ENCODE measurements around the gene HSDL1. TPM values are rescaled to one million over a fixed set of nuclear protein-coding genes. Genes with fewer than 3 reads are reported as not detected.

HSDL1 gene
- total and polyA plus RNA-seq, 2 donors (not counting 1 experiment from before 2014, with no cell fraction given), result 12.4 to 30.8 TPM

DNA sequence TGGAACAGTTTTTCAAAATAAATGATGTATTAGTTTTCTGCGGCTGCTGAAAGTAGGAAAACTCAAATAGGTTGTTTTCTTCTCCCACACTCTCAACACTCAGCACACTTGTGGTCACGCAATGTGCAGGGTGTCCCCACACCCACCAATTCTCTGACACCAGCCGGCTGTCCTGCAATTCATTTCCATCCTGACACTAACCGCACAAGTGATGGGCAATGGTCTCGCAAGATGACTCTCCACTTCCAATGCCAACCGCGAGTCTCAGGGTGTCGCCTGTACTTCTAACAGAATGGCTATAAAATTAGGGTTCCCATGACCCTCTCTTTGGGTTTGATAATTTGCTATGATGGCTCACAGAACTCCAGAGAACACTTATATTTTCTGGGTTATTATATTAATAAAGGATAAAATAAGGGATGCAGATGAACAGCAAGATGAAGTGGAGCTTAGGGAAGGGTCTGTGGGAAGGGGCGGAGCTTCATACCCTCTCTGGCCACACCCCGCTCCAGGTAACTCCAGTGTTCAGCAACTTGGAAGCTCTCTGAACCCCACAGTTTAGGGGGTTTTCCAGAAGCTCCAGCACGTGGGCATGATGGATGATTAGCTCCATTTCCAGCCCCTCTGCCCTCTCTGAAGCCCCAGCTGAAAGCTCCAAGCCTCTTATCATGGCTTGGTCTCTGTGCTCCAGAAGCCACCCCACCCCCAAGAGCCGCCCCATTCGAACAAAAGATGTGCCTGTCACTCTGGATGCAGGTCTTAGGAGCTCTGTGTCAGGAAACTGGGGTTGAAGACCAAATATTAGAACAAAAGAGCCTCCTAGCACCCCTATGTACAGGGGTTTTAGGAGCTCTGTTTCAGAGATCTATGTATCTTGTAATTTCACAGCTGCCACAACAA lies 22.1 kb upstream of the HSDL1 start:
- intact Hi-C loops (cut with micrococcal nuclease), result no loop called here
- H4K20me1 ChIP-seq (ENCODE audit: control insufficient read depth, insufficient read depth, low read length, poor library complexity, severe bottlenecking), result no peaks in the 10 kb centered on the region
- WGBS (ENCODE audit: insufficient coverage), result 76% methylated on average over 5 of the region's 13 CpGs
- H2AFZ ChIP-seq (ENCODE audit: insufficient read depth, low read depth, low read length, poor library complexity, severe bottlenecking), result no peak overlapping the region
- no peaks in the 10 kb centered on the region for H3K4me1 Mint-ChIP-seq
- H3K4me3 ChIP-seq (ENCODE audit: control extremely low read depth in 1 of 5, extremely low read depth in 1 of 5, insufficient read depth in 1 of 5, low read depth in 2 of 5, low read length in 4 of 5), result no peak overlapping the region
- H3K4me1 ChIP-seq (ENCODE audit: control insufficient read depth in 2 of 2, insufficient read depth in 2 of 2, low read length in 2 of 2), result no peaks in the 10 kb centered on the region
- H3K27ac Mint-ChIP-seq, result no peak overlapping the region
- TF ChIP-seq, protein P1, sequence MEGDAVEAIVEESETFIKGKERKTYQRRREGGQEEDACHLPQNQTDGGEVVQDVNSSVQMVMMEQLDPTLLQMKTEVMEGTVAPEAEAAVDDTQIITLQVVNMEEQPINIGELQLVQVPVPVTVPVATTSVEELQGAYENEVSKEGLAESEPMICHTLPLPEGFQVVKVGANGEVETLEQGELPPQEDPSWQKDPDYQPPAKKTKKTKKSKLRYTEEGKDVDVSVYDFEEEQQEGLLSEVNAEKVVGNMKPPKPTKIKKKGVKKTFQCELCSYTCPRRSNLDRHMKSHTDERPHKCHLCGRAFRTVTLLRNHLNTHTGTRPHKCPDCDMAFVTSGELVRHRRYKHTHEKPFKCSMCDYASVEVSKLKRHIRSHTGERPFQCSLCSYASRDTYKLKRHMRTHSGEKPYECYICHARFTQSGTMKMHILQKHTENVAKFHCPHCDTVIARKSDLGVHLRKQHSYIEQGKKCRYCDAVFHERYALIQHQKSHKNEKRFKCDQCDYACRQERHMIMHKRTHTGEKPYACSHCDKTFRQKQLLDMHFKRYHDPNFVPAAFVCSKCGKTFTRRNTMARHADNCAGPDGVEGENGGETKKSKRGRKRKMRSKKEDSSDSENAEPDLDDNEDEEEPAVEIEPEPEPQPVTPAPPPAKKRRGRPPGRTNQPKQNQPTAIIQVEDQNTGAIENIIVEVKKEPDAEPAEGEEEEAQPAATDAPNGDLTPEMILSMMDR (IDR thresholded peaks at IDR 0.05), result no peak
- TF ChIP-seq EZH2 (IDR thresholded peaks at IDR 0.05; ENCODE audit: borderline replicate concordance, insufficient read depth, low read depth, low read length, poor library complexity, severe bottlenecking), result no peak
- ATAC-seq (ENCODE audit: low read depth) (no peak), DNase-seq (no peak)
- H3K9me3 Mint-ChIP-seq (ENCODE audit: insufficient read depth), result no peaks in the 10 kb centered on the region
- H3K27ac ChIP-seq (ENCODE audit: low read length in 2 of 2), result no peak overlapping the region
- no peaks in the 10 kb centered on the region for H3K36me3 ChIP-seq (replicated peaks in 1 of 2; ENCODE audit: control extremely low read depth in 1 of 2, control insufficient read depth in 1 of 2, extremely low read depth in 1 of 2, insufficient read depth in 2 of 2, low read length in 1 of 2)
- no peaks in the 10 kb centered on the region for H3K79me2 ChIP-seq (ENCODE audit: control insufficient read depth, insufficient read depth, low read length)
- no peak overlapping the region for H3K4me2 ChIP-seq (replicated peaks; ENCODE audit: low read depth, low read length, poor library complexity, severe bottlenecking)
- H3K4me3 Mint-ChIP-seq, result no peak overlapping the region
- ChIA-PET POLR2A (no interaction called here), CTCF (interaction anchor here (0.8 to 2.7 kb wide), 2 partner anchors 8 to 101 kb away, joined by 3 to 11 read pairs; no protein-coding TSS in a partner anchor)
- no peak overlapping the region for H3K9ac ChIP-seq (ENCODE audit: low read length)
- H3K9me3 ChIP-seq (ENCODE audit: control extremely low read depth in 1 of 3, control insufficient read depth in 2 of 3, insufficient read depth in 1 of 3, low read length in 2 of 3), result no peaks in the 10 kb centered on the region
- peaks cover 0 to 9% (median 0%) of the 10 kb centered on the region in 4 experiments for H3K27me3 ChIP-seq (replicated peaks in 1 of 4; ENCODE audit: control extremely low read depth in 1 of 4, control insufficient read depth in 3 of 4, insufficient read depth in 4 of 4, low read length in 3 of 4)
- H3K27me3 Mint-ChIP-seq, result peaks cover 32% of the 10 kb centered on the region

DNA sequence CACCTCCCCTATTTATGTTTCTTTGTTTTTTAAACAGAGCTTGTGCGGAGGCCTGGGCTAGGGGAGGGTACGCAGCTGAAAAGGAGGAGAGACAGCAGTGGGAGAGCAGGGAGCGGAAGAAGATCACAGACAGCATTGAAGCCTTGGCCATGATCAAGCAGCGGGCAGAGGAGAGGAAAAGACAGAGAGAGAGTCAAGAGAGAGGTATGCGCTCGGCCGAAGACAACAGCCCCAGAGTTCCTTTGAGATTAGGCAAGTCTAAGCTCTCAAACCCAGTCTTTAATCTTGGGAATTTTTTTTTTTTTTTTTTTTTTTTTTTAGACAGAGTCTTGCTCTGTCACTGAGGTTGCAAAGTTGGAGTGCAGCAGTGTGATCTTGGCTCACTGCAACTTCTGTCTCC lies 20.8 kb upstream of the HSDL1 start:
- CTCF ChIA-PET, result interaction anchor here (2.7 kb wide), 1 partner anchor 9 kb away, joined by 11 read pairs; no protein-coding TSS in a partner anchor
- Mint-ChIP-seq H3K4me1 (no peaks in the 10 kb centered on the region), H3K27me3 (peaks cover 38% of the 10 kb centered on the region), H3K9me3 (ENCODE audit: insufficient read depth) (no peaks in the 10 kb centered on the region), H3K4me3 (no peak overlapping the region), H3K27ac (no peak overlapping the region)
- no peak for ATAC-seq (ENCODE audit: low read depth)
- Histone ChIP-seq H3K4me1 (ENCODE audit: control insufficient read depth in 2 of 2, insufficient read depth in 2 of 2, low read length in 2 of 2) (no peaks in the 10 kb centered on the region), H3K9me3 (ENCODE audit: control extremely low read depth in 1 of 3, control insufficient read depth in 2 of 3, insufficient read depth in 1 of 3, low read length in 2 of 3) (no peaks in the 10 kb centered on the region), H3K27ac (ENCODE audit: low read length in 2 of 2) (no peak overlapping the region), H3K79me2 (ENCODE audit: control insufficient read depth, insufficient read depth, low read length) (no peaks in the 10 kb centered on the region), H3K27me3 (replicated peaks in 1 of 4; ENCODE audit: control extremely low read depth in 1 of 4, control insufficient read depth in 3 of 4, insufficient read depth in 4 of 4, low read length in 3 of 4) (peaks cover 0 to 9% (median 0%) of the 10 kb centered on the region in 4 experiments), H4K20me1 (ENCODE audit: control insufficient read depth, insufficient read depth, low read length, poor library complexity, severe bottlenecking) (no peaks in the 10 kb centered on the region), H3K4me3 (ENCODE audit: control extremely low read depth in 1 of 5, extremely low read depth in 1 of 5, insufficient read depth in 1 of 5, low read depth in 2 of 5, low read length in 4 of 5) (no peak overlapping the region), H3K4me2 (replicated peaks; ENCODE audit: low read depth, low read length, poor library complexity, severe bottlenecking) (no peak overlapping the region), H3K9ac (ENCODE audit: low read length) (no peak overlapping the region), H2AFZ (ENCODE audit: insufficient read depth, low read depth, low read length, poor library complexity, severe bottlenecking) (no peak overlapping the region), H3K36me3 (replicated peaks in 1 of 2; ENCODE audit: control extremely low read depth in 1 of 2, control insufficient read depth in 1 of 2, extremely low read depth in 1 of 2, insufficient read depth in 2 of 2, low read length in 1 of 2) (no peaks in the 10 kb centered on the region)
- DNase-seq, result no peak
- TF ChIP-seq EZH2 (IDR thresholded peaks at IDR 0.05; ENCODE audit: borderline replicate concordance, insufficient read depth, low read depth, low read length, poor library complexity, severe bottlenecking), result no peak
- TF ChIP-seq, protein P1 (IDR thresholded peaks at IDR 0.05), result no peak
- POLR2A ChIA-PET, result no interaction called here
- intact Hi-C loops (cut with micrococcal nuclease), result no loop called here
- 89% methylated on average over 4 of the region's 7 CpGs for WGBS (ENCODE audit: insufficient coverage)

Measured in B cell (primary cell).